Measurements from ENCODE around the gene RAVER2.

RAVER2 gene

GRCh38 chr1:64849942-64850341, 105.1 kb downstream of the RAVER2 start:
- DNase-seq: no peak

DNA sequence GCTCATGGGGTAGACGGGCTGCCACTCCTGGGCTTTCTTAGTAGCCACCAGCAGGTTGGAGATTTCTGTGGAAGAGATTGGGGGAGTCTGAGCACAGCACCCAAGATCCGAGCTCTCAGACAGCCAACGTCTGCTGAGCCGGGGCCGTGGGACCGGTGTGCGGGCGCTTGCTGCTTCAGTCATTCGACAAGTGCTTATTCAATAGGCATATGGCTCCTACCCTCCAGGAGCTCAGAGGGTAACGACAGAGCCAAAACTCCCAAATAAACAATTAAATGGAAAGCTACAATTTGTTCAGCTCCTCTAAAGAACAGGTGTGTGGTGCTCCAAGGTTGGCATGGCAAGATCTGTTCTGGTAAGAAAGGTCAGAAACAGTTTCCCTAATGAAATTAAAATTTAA, 106.0 kb downstream of the RAVER2 start:
- DNase-seq: no peak

DNA sequence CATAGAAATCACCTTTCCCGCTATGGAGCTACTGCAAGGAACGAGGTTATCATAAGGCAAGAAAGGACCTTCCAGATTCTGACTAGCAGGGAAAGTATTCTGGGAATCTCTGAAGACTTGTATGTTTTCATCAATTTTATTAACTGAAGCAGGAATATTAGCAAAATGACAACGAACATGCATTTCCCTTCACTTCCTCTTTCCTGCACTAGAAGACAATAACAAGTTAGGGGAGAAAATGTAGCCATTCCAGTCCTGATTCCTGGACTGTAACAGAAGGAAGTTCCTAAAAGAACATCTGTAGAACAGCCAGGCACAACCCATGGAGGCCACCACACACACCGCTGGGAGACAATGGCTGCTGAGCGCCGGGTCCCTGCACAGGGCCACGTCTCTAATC, 106.8 kb downstream of the RAVER2 start:
- DNase-seq: no peak

- DNase-seq: no peak
Measured at GRCh38 chr1:64854674-64855073, 109.8 kb downstream of the RAVER2 start.

DNA sequence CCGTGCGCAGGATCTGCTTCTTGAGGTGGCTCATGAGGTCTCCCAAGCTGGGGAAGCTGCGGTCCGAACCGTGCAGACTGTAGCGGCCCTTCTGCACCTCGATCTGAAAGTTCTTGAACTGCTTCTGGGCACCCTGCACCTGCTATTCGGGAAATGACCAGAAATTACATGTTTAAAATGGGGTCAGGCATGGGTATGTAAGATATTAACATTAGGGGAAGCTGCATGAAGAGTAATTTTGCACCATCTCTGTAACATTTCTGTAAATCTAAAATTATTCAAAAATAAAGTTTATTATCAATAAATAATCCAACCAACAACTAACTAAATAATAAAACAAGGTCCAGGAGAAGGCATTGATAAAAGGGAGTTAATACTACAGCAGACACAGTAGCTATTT, 110.7 kb downstream of the RAVER2 start:
- no peak for DNase-seq

DNA sequence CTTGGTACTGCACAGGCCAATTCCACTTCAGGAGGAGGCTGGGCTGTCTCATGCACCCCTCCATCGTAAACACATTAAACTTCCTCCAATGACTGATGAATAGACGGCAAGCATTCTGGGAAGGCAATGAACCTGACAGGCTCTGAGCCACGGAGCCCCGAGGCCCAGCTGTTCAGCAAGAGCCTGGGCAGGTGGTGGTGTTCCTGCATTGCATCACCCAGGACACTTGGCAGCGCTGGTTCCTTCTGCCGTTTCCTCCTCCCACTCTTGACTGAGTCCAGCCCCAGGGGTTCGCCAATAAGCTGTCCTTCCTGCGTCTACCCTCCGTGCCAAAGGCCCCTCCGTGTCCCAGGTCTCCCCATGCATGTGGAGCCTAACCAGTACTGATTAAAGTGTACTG, 111.7 kb downstream of the RAVER2 start:
- DNase-seq: no peak

DNA sequence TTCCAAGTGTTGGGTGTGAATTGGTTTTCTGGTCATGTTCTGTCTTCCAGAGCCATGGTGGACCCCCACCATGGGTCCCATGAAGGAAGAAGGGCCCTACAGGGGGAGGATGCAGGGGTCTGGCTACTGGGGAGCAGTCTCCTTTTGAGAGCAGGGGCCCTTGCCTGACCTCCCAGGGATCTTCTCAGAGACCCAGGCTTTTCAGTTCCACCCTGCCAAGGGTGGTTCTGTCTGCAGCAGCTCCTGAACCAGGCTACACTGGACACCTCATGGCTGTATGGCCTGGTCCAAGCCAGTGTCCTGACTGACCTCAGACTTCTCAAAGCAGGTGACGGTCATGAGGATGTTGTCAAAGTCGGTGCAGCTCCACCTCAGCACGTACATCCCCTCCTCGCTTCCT, 112.5 kb downstream of the RAVER2 start:
- no peak for DNase-seq

DNA sequence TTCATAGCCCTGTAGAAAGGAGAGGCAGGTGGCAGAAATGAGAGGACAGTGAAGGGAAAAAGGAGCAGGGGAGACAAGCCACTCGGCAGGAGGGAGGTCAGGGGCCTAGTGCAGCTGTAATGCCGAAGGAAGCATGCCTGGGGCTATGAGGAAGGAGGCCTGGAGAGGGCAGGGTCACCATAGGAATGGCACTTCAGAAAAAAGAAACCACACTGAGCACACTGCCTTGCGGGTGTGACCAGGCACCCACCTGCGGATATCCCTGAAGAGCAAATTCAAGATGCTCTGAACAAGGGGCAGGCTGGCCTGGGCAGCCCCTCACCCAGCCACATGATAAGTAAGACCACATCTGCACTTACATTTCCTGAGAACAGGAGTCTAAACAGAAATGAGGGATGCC, 116.7 kb downstream of the RAVER2 start:
- DNase-seq: no peak

DNA sequence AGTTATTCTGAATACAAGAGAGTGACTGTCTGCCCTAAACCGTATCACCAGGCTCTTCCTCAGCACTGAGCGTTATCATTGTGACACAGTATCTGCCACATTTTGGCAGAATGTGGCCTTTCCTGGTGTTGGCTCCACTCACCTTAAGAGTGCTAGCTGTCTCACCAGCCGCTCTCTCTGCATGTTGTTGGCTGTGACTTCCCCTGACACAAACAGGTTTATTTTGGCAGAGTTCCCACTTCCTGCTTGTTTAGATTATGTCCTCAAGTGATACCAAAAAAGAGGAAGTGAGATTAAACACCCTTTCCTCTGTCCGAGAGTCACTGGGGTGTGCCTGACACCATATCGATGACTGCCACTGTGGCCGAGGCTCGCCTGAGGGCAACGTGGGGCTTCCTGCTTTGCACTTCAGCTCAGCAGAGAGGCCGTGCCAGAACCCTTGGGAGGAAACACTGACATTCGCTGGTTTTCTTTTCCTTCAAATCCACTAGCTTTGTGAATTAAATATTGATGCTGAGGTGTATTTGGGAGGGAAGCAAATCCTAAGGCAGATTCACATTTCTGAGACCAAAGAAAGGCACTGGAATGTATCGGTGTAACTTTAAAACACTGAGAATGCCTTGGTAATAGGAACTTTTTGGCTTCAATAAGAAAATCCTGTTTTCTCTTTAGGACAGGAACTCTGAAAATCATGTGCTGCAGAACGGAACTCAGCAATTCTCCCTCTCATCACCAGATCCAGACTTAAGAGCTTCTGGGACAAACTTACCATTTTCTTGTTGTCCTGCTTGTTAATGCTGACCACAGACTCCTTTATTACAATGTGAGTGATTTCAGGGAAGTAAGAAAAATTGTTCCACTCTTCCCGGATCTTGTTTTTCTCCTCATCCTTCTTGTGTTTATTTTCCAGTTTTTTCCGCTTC, 119.4 kb downstream of the RAVER2 start:
- DNase-seq: peak; percentile 83

GRCh38 chr1:64865105-64865757, 120.4 kb downstream of the RAVER2 start:
- no peak for DNase-seq

DNA sequence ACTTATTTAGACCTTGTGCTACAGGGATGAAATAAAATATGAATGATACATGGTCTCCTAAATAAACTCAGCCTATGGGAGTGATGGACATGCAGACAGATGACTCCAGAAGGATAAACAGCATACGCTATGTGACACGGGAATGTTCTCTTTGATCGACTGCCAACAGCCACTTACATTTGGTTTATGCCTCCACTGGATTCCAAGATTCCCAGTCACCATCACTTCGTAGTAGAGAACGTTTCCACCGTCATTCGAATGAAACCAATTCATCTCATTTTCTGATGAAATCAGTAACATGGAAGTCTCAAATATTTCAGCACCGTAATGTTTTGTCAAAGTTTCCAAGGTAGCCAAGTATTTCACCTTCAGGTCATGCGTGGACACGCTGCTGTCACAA, 121.8 kb downstream of the RAVER2 start:
- DNase-seq: no peak

GRCh38 chr1:64867266-64867665, 122.4 kb downstream of the RAVER2 start:
- DNase-seq: no peak

DNA sequence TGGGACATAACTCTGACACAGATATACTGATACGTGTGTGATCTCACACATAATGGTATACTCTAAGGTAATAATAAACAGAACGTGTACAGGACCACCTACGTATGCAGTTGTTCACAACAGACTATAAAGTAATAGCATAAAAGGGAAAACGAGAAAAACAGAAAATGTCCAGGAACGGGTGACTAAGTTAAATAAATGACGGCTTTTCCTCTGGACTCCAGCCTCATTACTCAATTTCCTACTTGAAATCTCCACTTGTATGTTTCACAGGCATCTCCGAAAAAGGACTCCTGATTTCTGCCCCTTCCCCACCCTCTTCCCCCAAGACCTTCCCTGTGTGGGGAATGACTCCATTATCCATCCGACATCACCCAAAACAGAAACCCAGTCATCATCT, 126.4 kb downstream of the RAVER2 start:
- no peak for DNase-seq

DNA sequence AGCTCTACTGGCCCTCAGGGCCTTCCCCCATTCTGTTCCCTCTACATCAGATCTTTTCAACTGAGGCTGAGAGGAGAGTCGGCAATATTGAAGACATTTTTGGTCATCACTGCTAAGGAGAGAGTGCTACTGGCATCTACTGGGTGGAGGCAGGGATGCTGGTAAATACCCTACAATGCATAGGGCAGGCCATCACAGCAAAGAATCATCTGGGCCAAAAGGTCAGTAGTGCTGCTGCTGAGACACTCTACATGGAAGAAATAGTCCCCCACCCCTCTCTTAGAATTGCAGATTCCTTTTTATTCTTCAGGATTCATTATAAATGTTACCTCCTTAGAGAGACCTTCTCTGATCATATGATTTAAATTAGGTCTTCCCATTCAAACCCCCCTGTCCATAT, 127.2 kb downstream of the RAVER2 start:
- no peak for DNase-seq

GRCh38 chr1:64873576-64873975, 128.7 kb downstream of the RAVER2 start:
- no peak for DNase-seq

GRCh38 chr1:64874666-64875065, 129.8 kb downstream of the RAVER2 start:
- no peak for DNase-seq

- DNase-seq: no peak
Measured at GRCh38 chr1:64875101-64875500, 130.2 kb downstream of the RAVER2 start.

DNA sequence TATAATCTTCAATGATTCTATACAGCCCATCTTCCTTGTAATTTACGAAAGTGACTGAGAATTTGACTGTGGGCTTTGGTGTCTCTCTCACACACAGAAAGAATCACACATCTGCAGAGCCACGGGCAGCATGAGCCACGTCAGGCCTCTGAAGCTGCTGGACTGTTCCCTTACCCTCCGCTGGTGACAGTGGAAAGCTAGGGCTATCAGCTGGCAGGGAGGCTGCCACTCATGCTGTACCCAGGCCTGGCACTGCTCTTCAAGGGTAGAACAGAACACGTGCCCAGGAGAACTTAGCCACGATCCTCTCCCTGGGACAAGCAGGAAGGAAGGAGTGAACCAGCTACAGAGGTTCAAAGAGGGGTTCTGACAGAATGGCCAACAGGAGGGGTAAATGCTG, 130.7 kb downstream of the RAVER2 start:
- no peak for DNase-seq

DNA sequence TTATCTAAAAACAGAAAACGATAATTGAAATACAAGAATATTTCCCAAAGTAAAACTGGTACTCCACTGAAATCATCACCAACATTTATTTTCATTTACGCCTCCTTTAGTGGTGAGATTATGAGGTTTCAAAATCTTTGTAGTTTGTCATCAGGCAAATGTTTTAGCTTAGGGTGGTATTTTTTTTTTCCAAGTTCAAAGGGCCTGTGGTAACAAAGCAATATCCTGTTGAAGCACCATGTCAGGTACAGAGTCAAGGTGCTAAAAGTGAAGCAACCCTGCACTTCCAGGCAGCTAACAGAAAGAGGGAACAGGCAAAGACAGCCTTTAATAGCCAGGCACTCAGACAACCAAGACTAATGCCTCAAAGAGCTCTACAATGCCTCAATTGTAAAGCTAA, 132.3 kb downstream of the RAVER2 start:
- no peak for DNase-seq

- DNase-seq: no peak
Measured at GRCh38 chr1:64877598-64877997, 132.7 kb downstream of the RAVER2 start.

- DNase-seq: no peak
Measured at GRCh38 chr1:64878090-64878489, 133.2 kb downstream of the RAVER2 start.

- no peak for DNase-seq
Measured at GRCh38 chr1:64878931-64879611, 134.2 kb downstream of the RAVER2 start.

GRCh38 chr1:64880449-64880848, 135.6 kb downstream of the RAVER2 start:
- DNase-seq: no peak

DNA sequence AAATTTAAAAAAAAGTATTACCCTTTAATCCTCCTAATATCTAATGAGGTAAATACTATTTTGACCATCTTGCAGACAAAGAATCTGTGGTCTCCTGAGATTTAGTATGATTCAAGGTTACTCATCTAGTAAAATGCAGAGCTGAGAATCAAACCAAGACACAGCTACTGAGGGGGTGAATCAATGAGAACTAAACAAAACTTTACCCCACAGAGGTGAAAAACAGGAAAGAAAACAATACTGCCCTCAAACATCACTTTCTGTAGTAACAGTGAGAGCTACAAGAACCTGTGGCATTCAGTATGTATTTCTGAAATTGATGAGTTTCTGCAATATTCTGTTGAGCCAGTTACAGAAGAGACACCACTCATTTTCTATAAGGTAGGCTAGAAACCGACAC, 136.4 kb downstream of the RAVER2 start:
- no peak for DNase-seq

Data from CD4-positive, alpha-beta T cell treated with Interleukin-15 for 1 hour (primary cell).